HG03575 (cell line): Measurements from ENCODE around the gene TPRG1L.
"Not testable (repeated sequence)": the region's sequence is repeated elsewhere in the genome, so short reads cannot be mapped to it uniquely, and the experiment has no call there.

Source experiments
- ATAC-seq: cut with Tn5 transposase; IDR thresholded peaks from one replicate; pipeline ENCODE4 v1.9.1; 2021; ENCODE audit not compliant: unreplicated experiment, insufficient number of reproducible peaks, low FRiP score; ENCODE audit errors: extremely low read depth

Gene TPRG1L

GRCh38 chr1:3621151-3621671 lies 3.6 kb upstream of the TPRG1L start:
- not testable (repeated sequence) for ATAC-seq

- not testable (repeated sequence) for ATAC-seq
Observed at GRCh38 chr1:3622102-3622501, 2.7 kb upstream of the TPRG1L start.

DNA sequence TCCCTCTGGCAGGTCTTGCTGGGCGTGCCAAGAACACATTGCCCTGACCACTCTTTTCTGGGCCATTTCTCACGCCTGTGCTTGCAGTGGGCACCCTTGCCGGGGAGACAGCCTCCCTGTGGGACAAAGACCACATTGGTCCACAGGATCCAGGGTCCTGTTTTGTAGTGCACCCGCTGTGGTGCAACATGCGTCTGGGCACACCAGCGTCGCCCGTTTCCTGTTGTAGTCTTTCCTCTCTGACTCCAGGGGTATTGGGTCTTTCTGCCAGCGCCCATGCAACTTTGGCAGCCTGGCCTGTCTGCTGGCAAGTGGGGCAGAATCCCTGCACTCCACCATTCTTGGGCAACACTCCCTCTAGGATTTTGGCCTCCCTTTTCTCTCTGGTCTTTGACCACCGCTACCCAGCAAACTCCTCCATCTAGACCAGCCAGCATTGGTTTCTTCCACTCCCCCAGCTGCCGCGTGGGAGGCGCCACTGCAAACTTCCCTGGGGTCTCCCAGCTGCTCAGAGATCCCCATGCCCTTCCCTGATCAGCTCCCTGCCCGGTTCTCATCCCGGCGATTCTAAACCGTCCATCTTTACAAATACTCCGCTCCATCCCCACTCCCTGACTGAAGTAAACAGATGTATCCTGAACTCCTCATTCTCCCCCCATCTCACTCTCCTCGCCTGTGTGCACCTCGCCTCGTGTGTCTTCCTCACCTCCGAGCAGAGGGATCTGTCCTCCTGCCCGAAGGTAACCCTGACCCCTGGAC lies 1.2 kb upstream of the TPRG1L start:
- no peak for ATAC-seq

- ATAC-seq = no peak
Observed at GRCh38 chr1:3625151-3625907, 514 bp downstream of the TPRG1L start.

DNA sequence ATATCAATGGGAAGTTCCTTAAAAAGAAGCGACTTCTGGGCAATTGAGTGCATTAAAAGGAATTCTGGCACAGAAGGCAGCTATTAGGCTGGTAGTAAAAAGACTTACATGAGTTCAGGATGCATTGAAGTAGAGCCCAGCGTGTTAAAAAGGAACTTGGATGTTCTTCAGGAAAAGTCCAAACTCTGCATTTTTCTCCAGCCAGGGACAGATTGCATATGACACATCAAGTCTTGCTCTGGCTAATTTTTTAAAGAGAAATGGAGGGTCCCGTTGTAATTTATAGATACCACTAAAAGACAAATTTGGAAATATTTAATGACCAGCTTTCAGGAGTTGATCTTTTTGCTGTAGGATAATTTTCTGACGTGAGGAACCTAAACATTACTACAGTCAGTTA lies 1.2 kb downstream of the TPRG1L start:
- ATAC-seq = no peak

GRCh38 chr1:3627515-3628253 lies 2.9 kb downstream of the TPRG1L start:
- ATAC-seq = no peak

- no peak for ATAC-seq
Observed at GRCh38 chr1:3628445-3628844, 3.6 kb downstream of the TPRG1L start.

DNA sequence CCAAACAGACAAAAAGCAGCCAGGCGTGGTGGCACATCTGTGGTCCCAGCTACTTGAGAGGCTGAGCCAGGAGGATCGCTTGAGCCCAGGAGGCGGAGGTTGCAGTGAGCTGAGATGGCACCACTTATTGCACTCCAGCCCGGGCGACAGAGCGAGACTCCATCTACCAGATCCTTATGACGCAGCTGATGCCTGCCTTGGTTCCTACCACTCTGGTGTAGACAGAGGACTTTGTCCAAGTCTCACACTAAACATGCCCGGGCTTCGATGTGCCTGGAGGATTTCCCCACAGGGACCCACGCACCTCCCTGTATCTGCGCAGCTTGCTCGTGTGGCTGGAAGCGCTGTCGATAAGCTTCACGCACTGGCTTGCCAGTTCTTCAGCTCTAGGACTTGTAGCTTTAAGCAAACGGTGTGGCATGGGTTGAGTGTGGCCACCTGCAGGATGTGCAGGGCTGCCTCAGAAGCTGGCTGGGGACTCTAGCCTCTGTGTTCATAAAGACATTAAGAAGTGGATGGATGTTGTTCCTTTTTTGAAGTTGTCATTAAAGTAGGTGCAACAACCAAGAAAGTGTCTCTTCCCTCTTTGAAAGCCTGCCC lies 4.8 kb downstream of the TPRG1L start:
- ATAC-seq = no peak

- no peak for ATAC-seq
Observed at GRCh38 chr1:3630161-3630611, 5.4 kb downstream of the TPRG1L start.

DNA sequence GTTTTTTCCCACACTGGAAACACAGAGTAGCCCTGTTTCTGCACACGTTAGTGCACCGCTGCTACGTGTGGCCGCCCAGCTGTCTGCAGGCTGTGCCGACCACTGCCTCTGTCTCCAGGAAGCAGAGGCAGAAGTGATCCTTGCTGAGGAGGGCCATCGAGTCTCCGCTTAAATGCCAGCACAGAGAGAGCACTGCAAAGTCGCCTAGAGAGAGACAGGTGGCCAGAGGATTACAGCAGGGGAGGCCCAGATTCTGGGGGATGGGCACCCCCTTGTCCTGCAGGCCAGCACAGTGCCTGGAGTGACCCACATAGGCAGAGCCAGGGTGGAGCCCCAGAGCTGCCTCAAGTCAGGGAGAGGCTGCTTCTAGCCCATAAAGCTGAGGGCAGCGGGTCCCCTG lies 6.1 kb downstream of the TPRG1L start:
- ATAC-seq = no peak

DNA sequence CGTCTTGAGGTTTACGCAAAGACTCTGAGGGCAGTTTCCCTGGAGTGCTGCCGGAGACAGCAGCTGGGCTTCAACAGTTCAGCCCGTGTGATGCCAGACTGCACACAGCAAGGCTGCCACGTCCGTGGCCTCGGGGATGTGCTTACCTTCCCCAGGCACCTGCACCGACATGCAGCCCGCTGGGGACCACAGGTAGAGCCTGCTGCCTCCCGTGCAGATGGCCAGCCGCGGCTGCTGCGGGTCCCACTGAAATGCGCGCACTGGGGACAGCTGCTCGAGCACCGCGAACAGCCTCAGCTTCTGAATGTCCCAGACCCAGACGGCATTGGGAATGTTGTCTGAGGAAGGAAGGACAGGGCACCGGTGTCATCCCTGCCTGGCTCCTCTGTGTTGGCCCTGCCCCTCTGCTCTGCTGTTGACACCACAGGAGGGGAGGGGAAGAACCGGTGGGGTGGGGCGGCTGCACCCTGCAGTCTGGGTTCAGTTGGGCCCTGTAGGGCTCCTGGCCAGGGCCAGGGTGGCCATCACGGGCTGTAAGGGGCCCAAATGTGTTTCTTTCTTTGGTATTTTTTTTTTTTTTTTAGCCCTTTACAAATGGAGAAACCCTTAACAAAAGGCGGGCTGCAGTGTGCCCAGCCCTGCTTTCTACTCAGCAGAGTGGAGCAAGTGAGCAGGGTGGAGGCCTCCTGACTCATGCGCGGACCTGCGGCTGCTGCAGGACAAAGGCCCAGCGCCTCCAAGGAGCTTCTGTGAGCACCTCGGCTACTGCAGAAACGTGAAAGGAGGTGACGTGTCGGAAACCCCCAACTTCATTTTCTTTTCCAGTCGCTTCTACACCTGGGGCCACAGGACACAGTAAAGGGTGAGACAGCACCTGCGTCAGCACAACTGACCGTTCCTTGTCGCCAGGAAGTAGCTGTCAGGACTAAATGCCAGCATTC lies 6.8 kb downstream of the TPRG1L start:
- ATAC-seq = no peak

GRCh38 chr1:3632298-3632697 lies 7.5 kb downstream of the TPRG1L start:
- no peak for ATAC-seq

GRCh38 chr1:3632716-3633343 lies 8.0 kb downstream of the TPRG1L start:
- ATAC-seq = no peak

GRCh38 chr1:3633344-3634058 lies 8.7 kb downstream of the TPRG1L start:
- ATAC-seq = no peak

GRCh38 chr1:3634059-3634800 lies 9.4 kb downstream of the TPRG1L start:
- no peak for ATAC-seq

DNA sequence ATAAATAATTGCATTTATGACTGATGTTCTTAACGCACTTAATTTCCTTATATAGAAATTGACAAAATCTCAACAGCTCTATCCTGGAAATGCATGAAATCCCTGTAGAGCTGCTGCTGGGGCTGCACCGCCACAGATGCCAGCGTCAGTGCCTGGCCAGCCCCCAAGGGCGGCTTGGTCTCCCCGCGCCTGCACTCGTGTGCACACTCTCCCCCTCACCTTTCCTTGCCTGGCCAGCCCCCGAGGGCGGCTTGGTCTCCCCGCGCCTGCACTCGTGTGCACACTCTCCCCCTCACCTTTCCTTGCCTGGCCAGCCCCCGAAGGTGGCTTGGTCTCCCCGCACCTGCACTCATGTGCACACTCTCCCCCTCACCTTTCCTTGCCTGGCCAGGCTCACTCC lies 11.3 kb downstream of the TPRG1L start:
- ATAC-seq = no peak
